NCI-H2196 treated with DMSO at 0.1 percent for 48 hours (cell line): ENCODE results near the gene OSTM1.
"Not testable (repeated sequence)": the region's sequence is repeated elsewhere in the genome, so short reads cannot be mapped to it uniquely, and the experiment has no call there.

Source experiments
- DNase-seq: peaks from one replicate; lab custom pipeline; 2025; ENCODE audit not compliant: unreplicated experiment; lab: John Stamatoyannopoulos, UW

OSTM1 gene

GRCh38 chr6:108024427-108025073, 50.0 kb downstream of the OSTM1 start:
- no peak for DNase-seq

DNA sequence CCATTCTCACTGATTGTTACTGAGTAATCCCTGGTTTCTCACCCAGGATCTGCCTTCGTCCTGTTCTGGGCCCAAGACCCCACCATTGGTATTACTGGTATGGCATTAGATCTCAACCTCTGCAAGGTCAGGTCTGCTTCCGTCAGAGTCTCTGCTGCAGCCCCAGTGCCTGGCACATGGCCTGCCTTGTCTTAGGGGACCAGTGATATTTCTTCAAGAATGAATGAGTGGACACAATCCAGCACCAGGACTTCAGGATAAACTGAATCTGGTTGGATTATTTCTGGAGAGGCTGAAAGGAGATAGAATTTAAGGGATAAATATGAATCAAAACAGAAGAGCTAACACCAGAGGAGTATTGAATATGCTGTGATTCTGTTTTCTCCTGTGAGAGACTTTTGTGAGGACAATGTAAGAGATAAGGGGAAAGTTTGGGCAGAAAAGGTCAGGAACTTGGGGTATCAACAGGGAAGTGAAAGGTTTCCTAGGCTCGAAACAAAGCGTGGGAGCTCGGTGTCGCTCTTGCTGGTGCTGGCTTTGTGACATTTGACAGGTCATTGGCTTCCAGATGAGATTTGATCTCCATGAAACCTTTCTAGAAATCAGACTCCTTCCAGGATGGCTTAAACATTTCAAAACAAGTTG, 53.9 kb downstream of the OSTM1 start:
- no peak for DNase-seq

DNA sequence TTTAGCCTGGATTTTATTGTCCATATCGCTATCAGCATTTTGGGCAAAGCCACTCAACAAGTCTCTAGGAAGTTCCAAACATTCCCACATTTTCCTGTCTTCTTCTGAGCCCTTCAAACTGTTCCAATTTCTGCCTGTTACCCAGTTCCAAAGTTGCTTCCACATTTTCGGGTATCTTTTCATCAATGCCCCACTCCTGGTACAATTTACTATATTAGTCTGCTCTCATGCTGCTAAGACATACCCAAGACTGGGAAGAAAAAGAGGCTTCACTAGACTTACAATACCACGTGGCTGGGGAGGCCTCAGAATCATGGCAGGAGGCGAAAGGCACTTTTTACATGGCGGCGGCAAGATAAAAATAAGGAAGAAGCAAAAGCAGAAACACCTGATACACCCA, 58.3 kb downstream of the OSTM1 start:
- not testable (repeated sequence) for DNase-seq

GRCh38 chr6:108013787-108014439, 60.6 kb downstream of the OSTM1 start:
- no peak for DNase-seq

GRCh38 chr6:108009894-108010293, 64.6 kb downstream of the OSTM1 start:
- no peak for DNase-seq

DNA sequence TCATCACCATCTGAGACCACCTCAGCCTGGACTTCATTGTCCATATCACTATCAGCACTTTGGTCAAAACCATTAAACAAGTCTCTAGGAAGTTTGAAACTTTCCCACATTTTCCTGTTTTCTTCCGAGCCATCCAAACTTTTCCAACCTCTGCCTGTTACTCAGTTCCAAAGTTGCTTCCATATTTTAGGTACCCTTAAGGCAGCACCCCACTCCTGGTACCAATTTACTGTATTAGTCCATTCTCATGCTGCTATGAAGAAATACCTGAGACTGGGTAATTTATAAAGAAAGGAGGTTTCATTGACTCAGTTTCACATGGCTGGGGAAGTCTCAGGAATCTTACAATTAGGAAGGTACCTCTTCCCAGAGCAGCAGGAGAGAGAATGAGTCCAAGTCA, 65.3 kb downstream of the OSTM1 start:
- not testable (repeated sequence) for DNase-seq

DNA sequence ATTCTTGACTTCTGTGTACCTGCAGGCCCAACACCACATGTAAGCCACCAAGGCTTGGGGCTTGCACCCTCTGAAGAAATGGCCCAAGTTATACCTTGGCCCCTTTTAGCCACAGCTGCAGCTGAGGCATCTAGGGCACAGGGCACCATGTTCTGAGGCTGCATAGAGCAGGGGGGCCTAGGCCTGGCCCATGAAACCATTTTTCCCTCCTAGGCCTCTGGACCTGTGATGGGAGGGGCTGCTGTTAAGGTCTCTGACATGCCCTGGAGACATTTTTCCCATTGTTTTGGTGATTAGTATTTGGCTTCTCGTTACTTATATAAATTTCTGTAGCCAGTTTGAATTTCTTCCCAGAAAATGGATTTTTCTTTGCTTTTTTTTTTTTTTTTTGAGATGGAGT, 66.2 kb downstream of the OSTM1 start:
- DNase-seq: no peak

GRCh38 chr6:108005961-108006360, 68.6 kb downstream of the OSTM1 start:
- no peak for DNase-seq

GRCh38 chr6:108004861-108005260, 69.7 kb downstream of the OSTM1 start:
- no peak for DNase-seq

DNA sequence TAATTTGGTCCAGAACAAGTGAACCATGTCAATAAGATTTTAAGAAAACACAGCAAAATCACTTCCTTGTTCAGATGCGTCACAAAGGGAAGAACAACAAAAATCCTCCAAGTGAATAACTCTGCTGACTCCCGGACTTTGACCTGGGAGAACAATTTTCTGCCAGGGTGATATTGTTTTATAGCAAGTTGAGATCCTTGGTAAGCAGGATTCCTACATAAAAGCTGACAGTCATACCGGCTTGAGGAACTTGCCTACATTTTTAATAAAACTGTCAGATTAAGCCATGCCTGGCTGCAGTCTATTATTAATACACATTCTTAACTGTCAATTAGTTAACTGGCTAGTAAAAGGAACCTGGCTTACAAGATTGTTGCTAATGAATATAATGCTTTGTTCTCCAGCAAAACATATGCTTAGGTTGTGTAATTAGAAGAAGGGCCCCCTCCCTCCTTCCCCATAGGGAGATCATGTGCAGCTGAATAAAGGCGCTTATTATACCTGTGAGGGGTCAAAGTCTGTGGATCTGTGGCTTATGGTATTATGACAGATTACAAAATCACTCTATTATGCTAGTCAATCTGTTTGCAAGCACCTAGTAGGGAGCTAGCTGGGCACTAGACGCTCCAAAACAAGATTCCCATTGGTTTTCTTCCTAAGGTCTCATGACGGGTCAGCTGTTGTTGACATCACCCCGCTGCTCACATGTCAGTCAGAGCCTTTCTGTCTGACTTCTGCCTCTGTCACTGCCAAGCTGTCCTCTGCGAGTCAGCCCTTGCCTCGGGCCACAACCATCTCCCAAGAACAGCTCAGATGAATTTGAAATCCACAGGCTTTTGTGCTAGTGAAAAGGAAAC, 71.9 kb downstream of the OSTM1 start:
- no peak for DNase-seq

DNA sequence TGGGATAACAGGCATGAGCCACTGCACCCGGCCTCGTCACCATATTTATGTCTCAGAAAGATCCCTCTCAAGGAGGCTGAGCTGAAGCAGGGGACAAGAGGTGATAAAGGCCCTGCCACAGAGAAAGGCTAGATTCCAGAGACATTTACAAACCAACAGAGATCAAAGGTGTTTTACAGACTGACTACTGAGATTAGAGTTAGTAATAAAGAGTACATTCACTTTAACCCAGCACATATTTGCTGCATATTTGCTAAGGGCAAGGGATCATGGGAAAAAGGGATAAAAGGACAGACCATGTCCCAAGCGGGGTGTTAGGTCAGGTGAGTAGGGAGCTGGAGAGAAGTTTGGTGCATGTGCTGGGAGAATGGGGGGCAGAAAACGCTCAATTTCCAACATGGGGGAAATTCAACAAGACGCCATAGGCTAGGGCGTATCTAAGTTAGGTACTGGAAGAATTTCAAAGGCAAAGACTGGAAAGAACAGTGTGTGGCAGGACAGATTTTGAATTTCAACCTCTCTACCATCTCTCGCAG, 72.8 kb downstream of the OSTM1 start:
- DNase-seq: no peak

- DNase-seq: not testable (repeated sequence)
These were observed 74.3 kb downstream of the OSTM1 start for GRCh38 chr6:108000259-108000658.

- DNase-seq: no peak
These were observed 75.2 kb downstream of the OSTM1 start for GRCh38 chr6:107999341-107999740.

DNA sequence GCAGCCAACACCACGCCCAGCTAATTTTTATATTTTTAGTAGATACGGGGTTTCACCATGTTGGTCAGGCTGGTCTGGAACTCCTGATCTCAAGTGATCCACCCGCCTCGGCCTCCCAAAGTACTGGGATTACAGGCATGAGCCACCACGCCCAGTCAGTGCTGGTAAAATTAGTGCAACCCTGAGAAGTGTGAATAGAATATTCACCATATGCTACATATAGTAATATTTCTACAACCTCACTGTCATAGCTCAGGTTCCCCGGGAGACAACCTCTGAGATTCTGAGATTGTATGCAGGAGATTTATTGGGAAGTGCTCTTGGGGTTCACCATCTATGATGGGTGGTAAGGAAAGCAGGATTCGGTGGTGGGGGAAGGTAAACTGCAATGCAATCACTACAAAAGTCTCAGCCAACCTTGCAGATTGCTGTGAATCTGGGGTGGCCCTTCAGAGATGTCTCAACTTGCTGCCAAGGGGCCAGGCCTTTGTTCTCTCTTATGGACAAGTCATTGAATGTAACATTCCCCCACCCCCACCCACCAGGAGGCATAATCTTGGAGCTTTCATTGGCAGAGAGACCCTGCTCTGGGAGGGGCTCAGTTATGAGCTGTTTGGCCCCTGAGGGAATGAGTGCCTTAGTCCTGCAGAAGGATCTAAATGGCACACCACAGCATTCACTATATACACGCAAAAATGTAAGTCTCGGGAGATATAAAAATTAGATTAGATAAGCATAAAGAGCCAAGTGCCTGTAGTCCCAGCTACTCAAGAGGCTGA, 82.6 kb downstream of the OSTM1 start:
- no peak for DNase-seq
